Inflammatory macrophage (primary cell): Measurements from ENCODE around the gene TMPRSS9.
"Not testable (repeated sequence)": the region's sequence is repeated elsewhere in the genome, so short reads cannot be mapped to it uniquely, and the experiment has no call there.

ENCODE experiments used
- DNase-seq, 2 donors: peaks; one replicate each; pipeline ENCODE4 v3.0.0-alpha.2; 2020 to 2022

TMPRSS9 gene

DNA sequence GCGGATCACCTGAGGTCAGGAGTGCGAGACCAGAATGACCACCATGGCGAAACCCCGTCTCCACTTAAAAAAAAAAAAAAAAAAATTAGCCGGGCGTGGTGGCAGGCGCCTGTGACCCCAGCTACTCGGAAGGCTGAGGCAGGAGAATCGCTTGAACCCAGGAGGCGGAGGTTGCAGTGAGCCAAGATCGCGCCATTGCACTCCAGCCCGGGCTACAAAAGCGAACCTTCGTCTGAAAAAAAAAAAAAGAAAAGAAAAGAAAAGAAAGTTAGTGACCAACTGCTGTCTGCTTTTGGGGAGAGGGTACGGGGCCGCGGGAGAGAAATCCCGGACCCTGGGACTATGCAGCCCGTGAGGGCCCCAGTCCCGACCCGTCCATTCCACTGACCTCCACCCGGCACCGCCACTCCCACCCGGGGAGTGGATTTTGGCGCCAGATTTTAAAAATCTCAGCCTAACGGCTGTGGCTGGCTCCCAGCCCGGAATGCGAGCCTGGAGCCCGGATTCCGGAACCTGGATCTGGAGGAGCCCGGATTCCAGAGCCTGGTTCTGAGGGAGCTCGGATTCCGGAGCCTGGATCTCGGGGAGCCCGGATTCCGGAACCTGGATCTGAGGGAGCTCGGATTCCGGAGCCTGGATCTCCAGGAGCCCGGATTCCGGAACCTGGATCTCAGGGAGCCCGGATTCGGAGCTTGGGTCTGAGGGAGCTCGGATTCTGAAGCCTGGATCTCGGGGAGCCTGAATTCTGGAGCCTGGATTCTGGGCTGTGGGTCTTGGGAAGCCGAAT is 102.8 kb downstream of the TMPRSS9 start:
- no peak for DNase-seq

DNA sequence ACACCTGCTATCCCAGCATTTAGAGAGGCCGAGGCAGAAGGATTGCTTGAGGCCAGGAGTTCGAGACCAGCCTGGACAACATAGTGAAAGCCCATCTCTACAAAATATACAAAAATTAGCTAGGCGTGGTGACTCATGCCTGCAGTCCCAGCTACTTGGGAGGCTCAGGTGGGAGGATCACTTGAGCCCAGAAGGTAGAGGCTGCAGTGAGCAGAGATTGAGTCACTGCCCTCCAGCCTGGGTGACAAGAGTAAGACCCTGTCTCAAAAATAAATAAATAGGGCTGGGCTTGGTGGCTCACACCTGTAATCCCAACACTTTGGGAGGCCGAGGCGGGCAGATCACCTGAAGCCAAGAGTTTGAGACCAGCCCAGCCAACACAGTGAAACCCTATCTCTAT is 103.6 kb downstream of the TMPRSS9 start:
- not testable (repeated sequence) for DNase-seq

DNA sequence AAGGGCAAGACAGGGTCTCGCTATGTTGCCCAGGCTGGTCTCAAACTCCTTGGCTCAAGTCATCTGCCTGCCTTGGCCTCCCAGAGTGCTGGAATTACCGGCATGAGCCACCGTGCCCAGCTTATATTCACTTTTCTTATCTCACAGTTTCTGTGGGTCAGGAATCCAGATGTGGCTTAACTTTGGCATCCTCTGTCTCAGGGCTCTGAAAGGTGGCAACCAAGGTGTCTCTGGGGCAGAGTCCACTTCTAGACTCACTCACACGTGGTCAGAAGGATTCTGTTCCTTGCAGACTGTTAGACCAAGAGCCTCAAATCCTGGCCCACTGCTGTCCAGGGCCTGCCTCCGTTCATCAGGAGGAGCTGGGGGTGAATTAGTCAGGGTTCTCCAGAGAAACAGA is 104.3 kb downstream of the TMPRSS9 start:
- DNase-seq: no peak

DNA sequence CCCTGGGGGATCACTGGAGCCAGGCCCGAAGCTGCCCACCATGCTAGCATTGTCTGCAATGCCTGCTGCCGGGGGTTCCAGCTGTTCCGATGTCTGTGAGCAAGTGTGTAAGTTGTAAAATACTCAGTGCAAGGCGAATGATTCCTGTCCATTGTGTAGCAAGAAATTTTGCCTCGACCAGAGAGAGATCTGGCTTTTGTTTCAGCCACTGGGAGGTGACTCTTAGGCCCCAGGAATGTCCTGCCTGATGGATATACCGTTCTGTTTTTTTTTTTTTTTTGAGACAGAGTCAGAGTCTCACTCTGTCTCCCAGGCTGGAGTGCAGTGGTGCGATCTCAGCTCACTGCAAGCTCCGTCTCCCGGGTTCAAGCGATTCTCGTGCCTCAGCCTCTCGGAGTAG is 108.5 kb downstream of the TMPRSS9 start:
- DNase-seq: no peak

DNA sequence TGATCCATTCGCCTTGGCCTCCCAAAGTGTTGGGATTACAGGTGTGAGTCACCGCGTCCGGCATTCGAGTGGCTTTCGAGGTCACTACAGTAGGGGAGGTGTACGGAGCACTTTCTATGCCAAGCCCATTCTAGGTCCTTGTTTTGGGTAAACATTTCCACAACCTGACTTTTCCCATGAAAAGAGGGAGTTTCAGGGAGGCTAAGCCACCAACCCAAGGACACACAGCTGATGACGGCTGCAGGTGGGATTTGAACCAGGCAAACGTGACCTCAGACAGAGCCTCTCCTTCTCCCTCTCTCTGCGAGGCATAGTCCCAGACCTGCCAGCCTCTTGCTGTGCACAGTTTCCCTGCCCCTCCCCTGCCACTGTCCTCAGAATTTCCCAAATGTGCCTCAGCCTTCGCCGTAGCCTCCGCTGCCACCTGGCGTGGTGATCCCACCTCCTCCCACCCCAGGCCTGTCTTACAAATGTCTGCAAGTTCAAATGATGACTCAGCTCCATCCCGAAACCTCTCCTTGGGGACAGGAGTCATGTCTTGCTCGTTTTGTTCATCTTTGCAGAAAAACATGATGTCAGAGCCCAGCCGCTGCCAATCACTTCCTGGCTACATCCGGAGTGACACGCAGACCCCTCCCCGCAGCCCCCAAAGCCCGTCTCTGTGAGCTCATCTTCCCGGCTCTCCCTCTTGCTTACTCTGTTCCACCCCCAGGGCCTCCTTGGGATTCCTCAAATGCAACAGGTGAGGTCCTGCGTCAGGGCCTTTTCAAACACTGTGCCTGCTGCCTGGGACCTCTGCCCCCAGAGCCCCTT is 109.2 kb downstream of the TMPRSS9 start:
- no peak for DNase-seq

DNA sequence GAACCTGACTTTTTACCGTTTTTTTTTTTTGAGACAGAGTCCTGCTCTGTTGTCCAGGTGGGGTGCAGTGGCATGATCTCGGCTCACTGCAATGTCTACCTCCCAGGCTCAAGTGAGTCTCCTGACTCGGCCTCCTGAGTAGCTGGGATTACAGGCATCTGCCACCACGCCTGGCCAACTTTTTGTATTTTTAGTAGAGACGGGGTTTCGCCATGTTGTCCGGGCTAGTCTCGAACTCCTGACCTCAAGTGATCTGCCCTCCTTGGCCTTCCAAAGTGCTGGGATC is 109.8 kb downstream of the TMPRSS9 start:
- DNase-seq: not testable (repeated sequence)

DNA sequence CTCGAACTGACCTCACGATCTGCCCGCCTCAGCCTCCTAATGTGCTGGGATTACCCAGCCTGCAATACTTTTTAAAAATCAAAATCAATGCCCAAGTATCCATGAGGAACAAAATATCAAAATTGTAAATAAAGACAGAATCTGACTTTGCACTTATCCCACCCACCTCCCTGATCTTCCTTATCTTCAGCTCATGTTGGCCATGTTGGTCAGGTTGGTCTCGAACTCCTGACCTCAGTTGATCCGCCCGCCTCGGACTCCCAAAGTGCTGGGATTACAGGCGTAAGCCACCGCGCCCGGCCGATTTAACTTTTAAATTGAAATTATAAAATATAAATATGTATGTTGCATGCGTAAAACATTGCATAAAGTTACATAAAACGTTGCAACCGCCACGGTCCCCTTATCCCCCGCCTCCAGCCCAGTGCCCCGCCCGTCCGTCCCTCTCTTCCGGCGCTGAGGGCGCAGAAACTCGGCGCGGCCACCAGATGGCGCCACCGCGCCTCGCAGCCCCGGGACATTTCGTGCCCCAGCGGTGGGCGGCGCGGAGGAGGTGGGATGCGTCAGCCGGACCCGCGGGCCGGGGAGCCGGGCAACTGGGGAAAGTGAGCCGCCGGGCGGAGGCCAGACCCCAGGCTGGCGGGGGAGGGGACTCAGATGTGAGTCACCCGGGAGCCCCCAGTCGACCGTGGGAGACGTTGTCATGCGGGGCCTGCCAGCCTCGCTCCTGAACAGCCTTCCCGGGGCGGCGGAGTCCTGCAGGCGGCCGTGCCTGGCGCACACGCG is 114.4 kb downstream of the TMPRSS9 start:
- DNase-seq: peak; percentile 87 to 92

DNA sequence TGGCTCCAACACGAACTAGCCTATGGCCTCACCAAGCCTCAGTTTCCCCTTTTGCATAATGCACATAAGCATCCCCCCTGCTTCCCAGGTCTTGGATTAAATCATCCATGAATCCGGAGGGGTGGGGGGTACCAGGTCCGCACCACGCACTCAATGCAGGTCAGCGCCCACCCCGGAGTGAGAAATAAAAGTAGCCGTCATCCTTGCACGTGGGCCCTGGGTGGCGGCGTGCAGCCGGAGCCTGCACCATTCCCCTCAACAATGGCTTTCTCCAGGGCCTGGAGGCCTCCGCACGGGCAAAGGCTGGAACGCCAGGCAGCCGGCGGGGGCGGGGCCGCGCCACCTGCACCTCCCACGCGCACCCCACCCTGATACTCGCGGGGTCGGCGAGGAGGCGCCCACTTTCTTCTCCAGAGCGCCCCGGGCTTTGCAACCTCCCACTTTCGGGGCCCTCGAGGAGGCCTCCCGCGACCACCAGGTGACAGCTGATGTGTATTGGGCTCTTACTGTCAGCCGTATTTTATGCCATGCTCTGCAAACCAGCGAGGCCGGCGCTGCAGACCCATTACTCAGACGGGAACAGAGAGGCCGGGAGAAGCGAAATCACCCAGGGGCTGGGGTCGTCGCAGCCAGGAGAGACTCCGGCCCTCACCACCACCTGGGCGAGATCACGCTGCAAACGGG is 115.1 kb downstream of the TMPRSS9 start:
- peak; percentile 26 to 59 for DNase-seq
